GM12865 (cell line): ENCODE measurements around the gene MAB21L4.

ENCODE experiments used
- DNase-seq: peaks from one replicate; pipeline ENCODE4 v3.0.0; 2010; ENCODE audit warnings: low read depth
- H3K4me3 ChIP-seq: 2 replicates; pipeline ENCODE4 v1.5.1; 2011; ENCODE audit warnings: mild to moderate bottlenecking, low read depth, low read length, control low read depth
- CTCF ChIP-seq: IDR thresholded peaks from 2 replicates; pipeline ENCODE4 v1.5.1; 2011; ENCODE audit warnings: low read length, control low read depth, low read depth, inconsistent platforms; ENCODE audit not compliant: insufficient read depth; ENCODE audit errors: missing control alignments

Gene MAB21L4

DNA sequence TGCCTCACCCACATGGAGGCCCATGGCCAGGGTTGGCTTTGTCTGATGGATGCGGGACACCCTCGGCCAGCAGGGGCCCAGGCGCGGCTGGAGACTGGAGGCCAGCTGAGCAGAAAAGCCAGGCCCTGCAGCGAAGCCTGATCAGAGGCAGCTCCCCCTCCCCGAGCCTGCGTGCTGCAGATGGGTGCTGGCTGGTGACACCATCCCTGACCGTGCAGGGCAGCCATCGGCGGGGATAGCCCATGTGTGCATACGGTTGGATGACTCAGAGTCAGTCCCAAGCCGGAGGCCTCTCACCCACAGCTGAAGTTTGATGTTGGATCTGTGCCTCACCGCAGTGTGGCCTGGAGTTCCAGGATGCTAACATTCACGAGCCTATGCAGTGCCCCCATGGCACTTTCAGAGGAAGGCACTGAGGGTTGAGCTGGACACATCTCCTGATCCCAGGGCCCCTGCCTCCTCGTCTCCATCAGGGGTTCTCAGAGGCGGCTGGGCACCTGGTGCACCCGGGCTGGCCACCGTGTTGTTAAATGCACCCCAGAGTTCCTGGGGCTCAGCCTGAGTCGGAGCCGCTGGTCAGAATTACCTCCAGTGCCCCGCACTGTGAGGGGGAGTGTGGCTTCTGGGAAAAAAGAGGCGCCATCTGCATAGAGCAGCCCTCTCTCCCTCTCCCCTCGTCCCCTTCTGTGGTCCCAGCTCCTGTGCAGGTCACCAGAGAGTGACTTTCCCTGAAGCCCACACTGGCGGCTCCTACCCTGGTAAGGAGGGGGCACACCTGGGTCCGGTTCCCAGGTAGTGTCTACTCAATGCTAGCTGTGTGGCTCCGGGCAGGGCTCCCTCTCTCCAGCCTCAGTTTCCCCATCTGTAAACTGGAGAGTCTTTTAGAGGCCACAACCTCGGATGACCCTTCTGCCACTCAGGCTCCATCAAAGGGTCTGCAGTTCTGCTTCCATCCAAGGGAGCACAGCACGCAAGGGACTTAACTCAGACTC, 56.5 kb downstream of the MAB21L4 start:
- DNase-seq = no peak
- no peak for TF ChIP-seq CTCF
- no peak overlapping the region for H3K4me3 ChIP-seq

GRCh38 chr2:240837621-240838020, 58.3 kb downstream of the MAB21L4 start:
- no peak for DNase-seq
- TF ChIP-seq CTCF = no peak
- no peak overlapping the region for H3K4me3 ChIP-seq

GRCh38 chr2:240836781-240837467, 59.0 kb downstream of the MAB21L4 start:
- TF ChIP-seq CTCF = no peak
- no peak overlapping the region for H3K4me3 ChIP-seq
- DNase-seq = no peak
